BLaER1 (cell line): ENCODE results near the gene LRCH3.

Source experiments
- H3K27ac ChIP-seq: shearing (Covaris generic); formaldehyde crosslinking; 2 replicates; pipeline ENCODE4 v1.8.1; 2022
- H3K27me3 ChIP-seq: shearing (Covaris generic); formaldehyde crosslinking; 2 replicates; pipeline ENCODE4 v1.8.1; 2022
- H3K36me3 ChIP-seq: shearing (Covaris generic); formaldehyde crosslinking; 2 replicates; pipeline ENCODE4 v1.8.1; 2022
- H3K4me1 ChIP-seq: shearing (Covaris generic); formaldehyde crosslinking; 2 replicates; pipeline ENCODE4 v1.8.1; 2022
- H3K4me2 ChIP-seq: shearing (Covaris generic); formaldehyde crosslinking; 2 replicates; pipeline ENCODE4 v1.8.1; 2022
- H3K4me3 ChIP-seq: shearing (Covaris generic); formaldehyde crosslinking; 2 replicates; pipeline ENCODE4 v1.8.1; 2022
- H3K9ac ChIP-seq: shearing (Covaris generic); formaldehyde crosslinking; 2 replicates; pipeline ENCODE4 v1.8.1; 2022
- H3K9me3 ChIP-seq: shearing (Covaris generic); formaldehyde crosslinking; 2 replicates; pipeline ENCODE4 v1.8.1; 2022
- H4K20me1 ChIP-seq: shearing (Covaris generic); formaldehyde crosslinking; 2 replicates; pipeline ENCODE4 v1.8.1; 2022
- Cebpa-rat ChIP-seq: shearing (Covaris generic); IDR thresholded peaks from 2 replicates; pipeline ENCODE4 v1.8.1; 2022

The LRCH3 gene

GRCh38 chr3:197789309-197789708 is 1.7 kb upstream of the LRCH3 start:
- H3K4me1 ChIP-seq, result peaks cover 24% of the 10 kb centered on the region
- no peak for TF ChIP-seq Cebpa-rat
- H3K4me3 ChIP-seq, result no peak overlapping the region
- no peaks in the 10 kb centered on the region for H3K27me3 ChIP-seq
- no peak overlapping the region for H3K27ac ChIP-seq
- peaks cover 17% of the 10 kb centered on the region for H4K20me1 ChIP-seq
- peaks cover 18% of the 10 kb centered on the region; the same call in 1 of the 2 replicates for H3K36me3 ChIP-seq
- H3K4me2 ChIP-seq, result no peak overlapping the region
- H3K9ac ChIP-seq, result no peak overlapping the region
- H3K9me3 ChIP-seq, result no peaks in the 10 kb centered on the region

DNA sequence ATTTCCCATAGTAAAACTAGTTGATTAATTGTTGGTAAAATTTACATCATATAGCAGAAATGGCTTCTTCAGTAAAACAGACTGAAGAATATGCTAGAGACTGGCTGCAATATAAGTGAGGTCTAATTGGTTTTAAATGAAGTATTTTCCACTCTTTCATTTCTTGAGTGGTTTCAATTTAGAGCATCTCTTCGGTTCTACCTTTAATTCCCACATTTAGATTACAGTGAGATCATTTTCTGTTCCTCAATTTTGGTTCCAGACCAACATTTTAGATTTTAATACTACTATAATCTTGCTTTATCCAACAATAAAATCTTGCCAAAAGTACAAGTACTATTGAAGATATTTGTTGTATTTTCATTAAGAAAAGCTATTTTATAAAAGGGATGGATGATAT is 1.0 kb upstream of the LRCH3 start:
- TF ChIP-seq Cebpa-rat, result no peak
- Histone ChIP-seq H3K4me2 (peak overlapping the region; percentile 80), H3K4me1 (peaks cover 24% of the 10 kb centered on the region), H4K20me1 (peaks cover 24% of the 10 kb centered on the region), H3K4me3 (peak overlapping the region; percentile 94), H3K27me3 (no peaks in the 10 kb centered on the region), H3K27ac (no peak overlapping the region), H3K9ac (peak overlapping the region; percentile 98; the same call in 1 of the 2 replicates), H3K36me3 (peaks cover 14% of the 10 kb centered on the region; the same call in 1 of the 2 replicates), H3K9me3 (no peaks in the 10 kb centered on the region)

DNA sequence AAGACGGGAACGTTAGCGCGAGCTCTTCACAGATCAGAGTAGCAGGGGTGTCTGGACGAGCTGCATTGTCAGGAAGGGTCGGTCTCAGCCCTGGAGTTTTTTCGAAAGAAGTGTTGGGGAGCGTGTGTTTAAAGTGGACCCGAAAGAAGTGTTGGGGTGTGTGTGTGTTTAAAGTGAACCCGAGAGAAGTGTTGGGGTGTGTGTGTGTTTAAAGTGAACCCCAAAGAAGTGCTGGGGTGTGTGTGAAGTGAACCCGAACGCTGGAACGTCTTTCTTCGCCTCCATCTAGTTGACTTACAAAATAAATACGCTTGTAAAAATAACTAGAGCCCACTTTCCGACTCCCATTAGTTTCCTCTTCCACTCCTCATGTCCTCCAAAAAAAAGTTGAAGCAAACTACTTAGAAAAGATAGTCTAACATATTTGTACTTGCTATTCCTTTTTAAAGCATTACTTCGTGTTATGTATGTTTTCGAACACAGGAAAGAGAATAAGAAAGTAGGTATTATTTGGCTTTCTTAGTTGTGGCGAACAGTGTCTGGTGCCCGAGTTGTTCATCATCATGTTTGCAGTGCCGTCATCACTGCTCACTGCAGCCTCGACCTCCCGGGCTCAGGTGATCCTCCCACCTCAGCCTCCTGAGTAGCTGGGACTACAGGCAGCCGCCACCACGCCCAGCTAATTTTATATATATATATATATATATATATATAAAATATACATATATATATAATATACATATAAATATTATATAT is 1.0 kb downstream of the LRCH3 start:
- H3K27ac ChIP-seq, result peak overlapping the region; percentile 98
- peaks cover 41% of the 10 kb centered on the region for H4K20me1 ChIP-seq
- no peaks in the 10 kb centered on the region for H3K27me3 ChIP-seq
- H3K9me3 ChIP-seq, result no peaks in the 10 kb centered on the region
- peaks cover 8% of the 10 kb centered on the region; the same call in 1 of the 2 replicates for H3K36me3 ChIP-seq
- H3K9ac ChIP-seq, result peak overlapping the region; percentile 98
- peaks cover 24% of the 10 kb centered on the region for H3K4me1 ChIP-seq
- H3K4me3 ChIP-seq, result peak overlapping the region; percentile 94
- no peak for TF ChIP-seq Cebpa-rat
- H3K4me2 ChIP-seq, result peak overlapping the region; percentile 80

GRCh38 chr3:197793247-197793646 is 2.2 kb downstream of the LRCH3 start:
- peak overlapping the region; percentile 57 for H3K4me2 ChIP-seq
- H3K4me3 ChIP-seq, result no peak overlapping the region
- peaks cover 31% of the 10 kb centered on the region for H3K4me1 ChIP-seq
- no peaks in the 10 kb centered on the region for H3K9me3 ChIP-seq
- TF ChIP-seq Cebpa-rat, result no peak
- H3K36me3 ChIP-seq, result no peaks in the 10 kb centered on the region
- peaks cover 53% of the 10 kb centered on the region for H4K20me1 ChIP-seq
- no peak overlapping the region for H3K27ac ChIP-seq
- no peaks in the 10 kb centered on the region for H3K27me3 ChIP-seq
- H3K9ac ChIP-seq, result no peak overlapping the region

- no peaks in the 10 kb centered on the region for H3K27me3 ChIP-seq
- 0 out of 2 replicates have a peak overlapping the region, but pooled peaks have one; percentile 11 for H3K4me2 ChIP-seq
- H3K4me3 ChIP-seq, result no peak overlapping the region
- H3K36me3 ChIP-seq, result no peaks in the 10 kb centered on the region
- no peak overlapping the region for H3K9ac ChIP-seq
- H3K4me1 ChIP-seq, result peaks cover 40% of the 10 kb centered on the region
- peaks cover 62% of the 10 kb centered on the region for H4K20me1 ChIP-seq
- no peaks in the 10 kb centered on the region for H3K9me3 ChIP-seq
- no peak for TF ChIP-seq Cebpa-rat
- H3K27ac ChIP-seq, result no peak overlapping the region
These were observed 3.1 kb downstream of the LRCH3 start for GRCh38 chr3:197794115-197794514.

- TF ChIP-seq Cebpa-rat, result no peak
- Histone ChIP-seq H3K4me2 (no peak overlapping the region), H3K36me3 (no peaks in the 10 kb centered on the region), H3K4me1 (peaks cover 35% of the 10 kb centered on the region), H3K9ac (no peak overlapping the region), H3K9me3 (no peaks in the 10 kb centered on the region), H4K20me1 (peaks cover 73% of the 10 kb centered on the region), H3K27me3 (no peaks in the 10 kb centered on the region), H3K4me3 (no peak overlapping the region), H3K27ac (no peak overlapping the region)
These were observed 4.1 kb downstream of the LRCH3 start for GRCh38 chr3:197795200-197795599.

GRCh38 chr3:197796087-197796486 is 5.0 kb downstream of the LRCH3 start:
- H3K9me3 ChIP-seq, result no peaks in the 10 kb centered on the region
- H3K27ac ChIP-seq, result no peak overlapping the region
- H3K4me3 ChIP-seq, result no peak overlapping the region
- H3K4me2 ChIP-seq, result no peak overlapping the region
- no peaks in the 10 kb centered on the region for H3K27me3 ChIP-seq
- H3K9ac ChIP-seq, result no peak overlapping the region
- H4K20me1 ChIP-seq, result peaks cover 82% of the 10 kb centered on the region
- TF ChIP-seq Cebpa-rat, result no peak
- H3K4me1 ChIP-seq, result peaks cover 32% of the 10 kb centered on the region
- H3K36me3 ChIP-seq, result no peaks in the 10 kb centered on the region

DNA sequence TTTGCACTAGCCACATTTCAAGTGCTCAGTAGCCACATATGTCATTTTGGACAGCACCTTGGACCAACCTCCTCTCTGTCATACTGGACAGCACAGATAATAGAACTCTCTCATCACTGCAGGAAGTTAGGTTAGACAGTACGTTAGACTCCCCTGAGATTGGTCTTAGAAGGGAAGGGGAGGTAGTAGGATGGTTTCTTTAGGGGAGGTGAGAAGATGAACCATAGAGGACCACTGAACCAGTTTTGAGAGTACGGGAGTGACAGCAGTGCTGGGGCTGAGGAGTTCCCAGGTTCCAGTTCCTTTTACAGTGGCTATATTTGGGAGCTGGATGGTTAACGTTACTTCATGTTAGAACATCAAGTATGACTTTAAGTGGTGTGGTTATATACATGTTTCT is 7.8 kb downstream of the LRCH3 start:
- Histone ChIP-seq H3K9me3 (no peaks in the 10 kb centered on the region), H3K27ac (no peak overlapping the region), H4K20me1 (peaks cover 97% of the 10 kb centered on the region), H3K27me3 (no peaks in the 10 kb centered on the region), H3K4me3 (no peak overlapping the region), H3K36me3 (0 out of 2 replicates have a peak, but pooled peaks cover under 1% of the 10 kb centered on the region), H3K4me1 (peaks cover 30% of the 10 kb centered on the region), H3K9ac (no peak overlapping the region), H3K4me2 (peak overlapping the region; percentile 42)
- no peak for TF ChIP-seq Cebpa-rat

DNA sequence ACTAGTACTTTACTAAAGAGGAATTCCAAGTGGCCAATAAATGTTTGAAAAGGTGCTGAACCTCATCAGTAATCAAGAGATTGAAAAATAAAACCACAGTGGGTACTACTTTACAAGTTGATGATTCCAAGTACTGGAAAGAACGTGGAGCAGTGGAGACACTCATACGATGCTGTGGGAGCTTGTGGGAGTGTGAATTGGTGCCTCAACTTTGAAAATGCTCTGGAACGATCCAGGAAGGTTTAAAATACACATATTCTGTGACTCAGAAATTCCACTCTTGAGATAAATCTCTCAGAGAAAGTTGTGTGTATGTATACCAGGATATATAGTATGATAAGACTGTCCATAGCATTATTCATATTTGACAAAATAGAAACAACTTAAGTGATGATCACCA is 9.3 kb downstream of the LRCH3 start:
- no peak overlapping the region for H3K4me2 ChIP-seq
- TF ChIP-seq Cebpa-rat, result no peak
- H3K4me3 ChIP-seq, result no peak overlapping the region
- no peak overlapping the region for H3K9ac ChIP-seq
- H3K9me3 ChIP-seq, result no peaks in the 10 kb centered on the region
- H3K27me3 ChIP-seq, result no peaks in the 10 kb centered on the region
- peaks cover 13% of the 10 kb centered on the region for H3K36me3 ChIP-seq
- peaks cover 97% of the 10 kb centered on the region for H4K20me1 ChIP-seq
- no peak overlapping the region for H3K27ac ChIP-seq
- H3K4me1 ChIP-seq, result peaks cover 30% of the 10 kb centered on the region

DNA sequence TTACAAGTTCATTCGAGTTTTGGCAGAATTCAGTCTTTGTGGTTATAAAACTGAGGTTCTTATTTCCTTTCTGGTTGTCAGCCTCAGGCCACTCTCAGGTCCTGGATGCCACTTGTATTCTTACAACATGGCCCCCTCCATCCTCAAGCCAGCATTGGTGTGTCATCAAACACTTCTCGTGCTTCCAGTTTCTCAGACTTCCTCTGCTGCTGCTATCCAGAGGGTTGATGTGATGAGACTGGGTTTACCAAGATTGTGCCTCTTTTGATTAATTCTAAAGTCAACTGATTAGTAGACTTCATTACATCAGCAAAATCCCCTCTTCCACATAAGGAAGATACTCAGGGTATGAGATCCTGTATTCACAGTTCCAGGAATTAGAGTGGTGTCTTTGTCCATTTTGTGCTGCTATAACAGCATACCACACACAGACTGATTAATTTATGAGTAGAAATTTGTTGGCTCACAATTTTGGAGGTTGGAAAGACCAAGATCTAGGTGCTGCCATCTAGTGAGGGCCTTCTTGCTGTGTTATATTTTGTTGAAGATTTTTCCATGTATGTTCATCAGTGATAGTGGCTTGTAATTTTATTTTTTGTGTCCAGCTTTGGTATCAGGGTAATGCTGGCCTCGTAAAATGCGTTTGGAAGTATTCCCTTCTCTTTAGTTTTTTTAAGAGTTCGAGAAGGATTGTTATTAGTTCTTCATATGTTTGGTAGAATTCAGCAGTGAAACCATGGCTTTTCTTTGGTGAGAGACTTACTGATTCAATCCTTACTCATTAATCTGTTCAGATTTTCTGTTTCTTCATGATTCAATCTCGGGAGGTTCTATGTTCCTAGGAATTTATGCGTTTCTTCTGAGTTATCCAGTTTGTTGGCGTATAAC is 11.1 kb downstream of the LRCH3 start:
- H3K27me3 ChIP-seq, result no peaks in the 10 kb centered on the region
- peaks cover 30% of the 10 kb centered on the region for H3K4me1 ChIP-seq
- H3K36me3 ChIP-seq, result peaks cover 24% of the 10 kb centered on the region
- H3K27ac ChIP-seq, result 0 out of 2 replicates have a peak overlapping the region, but pooled peaks have one; percentile 26
- H3K9ac ChIP-seq, result no peak overlapping the region
- H4K20me1 ChIP-seq, result peaks cover 88% of the 10 kb centered on the region
- no peak for TF ChIP-seq Cebpa-rat
- H3K4me3 ChIP-seq, result no peak overlapping the region
- peak overlapping the region; percentile 22; the same call in 1 of the 2 replicates for H3K4me2 ChIP-seq
- no peaks in the 10 kb centered on the region for H3K9me3 ChIP-seq
